Nephron (organoid): ENCODE results near the gene DHRS7B.
A peak's percentile ranks its signal among the peaks of the same experiment; 100 is the strongest.

Experiments used
- H3K27ac Mint-ChIP-seq, 3 experiments: 2 replicates each; pipeline ENCODE4 v1.8.0; 2020; ENCODE audit warnings: mixed read lengths in 3 of 3, mild to moderate bottlenecking in 2 of 3, moderate library complexity in 1 of 3
- H3K27me3 Mint-ChIP-seq: 2 replicates; pipeline ENCODE4 v1.8.0; 2021; ENCODE audit warnings: low read depth, mild to moderate bottlenecking, moderate library complexity, mixed read lengths
- H3K36me3 Mint-ChIP-seq: 2 replicates; pipeline ENCODE4 v1.8.0; 2020; ENCODE audit warnings: low read depth, mixed read lengths
- H3K4me1 Mint-ChIP-seq: 2 replicates; pipeline ENCODE4 v1.8.0; 2020; ENCODE audit warnings: mixed read lengths
- H3K4me3 Mint-ChIP-seq, 3 experiments: 2 replicates each; pipeline ENCODE4 v1.8.0; 2020; ENCODE audit warnings: mild to moderate bottlenecking in 3 of 3, mixed read lengths in 3 of 3, moderate library complexity in 2 of 3
- H3K9me3 Mint-ChIP-seq: 2 replicates; pipeline ENCODE4 v1.8.0; 2020; ENCODE audit warnings: mixed read lengths
- TF ChIP-seq, protein P1 (sequence below), 3 experiments: fragments of 200-600 bp; sonication (generic); IDR thresholded peaks; one replicate each; pipeline ENCODE4 v1.5.0; 2021; ENCODE audit warnings: antibody characterized with exemption in 3 of 3; ENCODE audit not compliant: unreplicated experiment in 3 of 3

DHRS7B gene

DNA sequence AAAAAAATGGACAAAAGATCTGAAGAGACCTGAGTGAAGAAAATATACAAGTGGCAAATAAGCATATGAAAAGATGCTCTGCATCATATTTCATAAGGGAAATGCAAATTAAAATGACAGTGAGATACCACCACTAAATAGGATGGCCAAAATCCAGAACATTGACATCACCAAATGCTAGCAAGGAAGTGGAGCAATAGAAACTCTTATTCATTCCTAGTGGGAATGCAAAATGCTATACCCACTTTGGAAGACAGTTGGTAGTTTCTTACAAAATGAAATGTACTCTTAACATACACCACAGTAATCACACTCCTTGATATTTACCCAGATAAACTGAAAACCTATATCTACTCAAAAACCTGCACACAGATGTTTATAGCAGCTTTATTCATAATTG is 33.6 kb downstream of the DHRS7B start:
- peaks cover 4% of the 10 kb centered on the region for H3K36me3 Mint-ChIP-seq
- H3K27me3 Mint-ChIP-seq = no peaks in the 10 kb centered on the region
- H3K4me3 Mint-ChIP-seq = no peak overlapping the region
- peaks cover 30% of the 10 kb centered on the region for H3K4me1 Mint-ChIP-seq
- H3K9me3 Mint-ChIP-seq = peaks cover 14% of the 10 kb centered on the region
- TF ChIP-seq, protein P1, sequence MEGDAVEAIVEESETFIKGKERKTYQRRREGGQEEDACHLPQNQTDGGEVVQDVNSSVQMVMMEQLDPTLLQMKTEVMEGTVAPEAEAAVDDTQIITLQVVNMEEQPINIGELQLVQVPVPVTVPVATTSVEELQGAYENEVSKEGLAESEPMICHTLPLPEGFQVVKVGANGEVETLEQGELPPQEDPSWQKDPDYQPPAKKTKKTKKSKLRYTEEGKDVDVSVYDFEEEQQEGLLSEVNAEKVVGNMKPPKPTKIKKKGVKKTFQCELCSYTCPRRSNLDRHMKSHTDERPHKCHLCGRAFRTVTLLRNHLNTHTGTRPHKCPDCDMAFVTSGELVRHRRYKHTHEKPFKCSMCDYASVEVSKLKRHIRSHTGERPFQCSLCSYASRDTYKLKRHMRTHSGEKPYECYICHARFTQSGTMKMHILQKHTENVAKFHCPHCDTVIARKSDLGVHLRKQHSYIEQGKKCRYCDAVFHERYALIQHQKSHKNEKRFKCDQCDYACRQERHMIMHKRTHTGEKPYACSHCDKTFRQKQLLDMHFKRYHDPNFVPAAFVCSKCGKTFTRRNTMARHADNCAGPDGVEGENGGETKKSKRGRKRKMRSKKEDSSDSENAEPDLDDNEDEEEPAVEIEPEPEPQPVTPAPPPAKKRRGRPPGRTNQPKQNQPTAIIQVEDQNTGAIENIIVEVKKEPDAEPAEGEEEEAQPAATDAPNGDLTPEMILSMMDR (IDR thresholded peaks at IDR 0.05; ENCODE audit: unreplicated experiment in 3 of 3) = no peak
- peak overlapping the region in 1 of 3 experiments; percentile 96 for H3K27ac Mint-ChIP-seq

DNA sequence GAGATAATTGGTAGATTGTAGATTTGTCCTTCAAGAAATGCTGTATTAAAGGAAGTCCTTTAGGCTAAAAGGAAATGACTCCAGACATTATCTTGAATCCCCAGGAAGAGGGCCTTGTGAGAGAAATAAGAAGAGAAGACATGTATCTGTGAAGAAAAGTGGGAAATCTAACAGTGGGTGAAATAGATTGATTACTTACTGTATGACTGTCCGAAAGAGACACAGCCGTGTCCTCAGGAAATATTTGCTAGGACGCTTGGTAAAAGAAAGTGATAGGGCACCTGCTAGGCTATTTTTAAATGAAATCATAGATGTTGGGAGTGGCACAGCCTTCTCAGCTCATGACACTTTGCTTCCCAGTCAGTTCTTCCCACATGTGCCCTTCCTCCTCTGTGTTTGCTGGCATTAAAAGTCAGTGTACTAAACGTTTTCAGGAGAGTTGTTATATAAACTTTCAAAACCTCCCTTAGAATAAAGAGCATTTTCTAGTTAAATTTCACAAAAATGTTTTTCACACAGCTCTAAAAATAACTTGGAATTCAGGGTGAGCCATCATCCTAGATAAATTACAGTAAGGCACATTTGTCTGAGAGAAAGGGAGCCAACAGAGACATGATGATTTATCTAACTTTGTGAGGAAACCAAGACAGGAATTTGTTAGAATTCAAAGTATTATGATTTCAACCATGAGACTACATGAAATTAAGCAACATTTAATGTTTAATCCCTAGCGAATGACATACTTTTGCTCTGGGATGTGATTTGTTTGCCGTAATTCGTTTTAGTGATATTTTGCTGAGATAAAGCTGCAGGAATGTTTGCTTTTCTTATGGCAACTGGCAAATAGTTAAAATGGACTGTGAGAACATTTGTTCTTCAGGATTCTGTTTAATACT is 35.0 kb downstream of the DHRS7B start:
- TF ChIP-seq, protein P1 (IDR thresholded peaks at IDR 0.05; ENCODE audit: unreplicated experiment in 3 of 3) = no peak
- Mint-ChIP-seq H3K27ac (peak overlapping the region; percentile 86 to 96 (median 90)), H3K4me1 (peaks cover 34% of the 10 kb centered on the region), H3K36me3 (peaks cover 4% of the 10 kb centered on the region), H3K4me3 (peak overlapping the region in 2 of 3 experiments; percentile 2 to 57), H3K27me3 (no peaks in the 10 kb centered on the region), H3K9me3 (peaks cover 9% of the 10 kb centered on the region)

DNA sequence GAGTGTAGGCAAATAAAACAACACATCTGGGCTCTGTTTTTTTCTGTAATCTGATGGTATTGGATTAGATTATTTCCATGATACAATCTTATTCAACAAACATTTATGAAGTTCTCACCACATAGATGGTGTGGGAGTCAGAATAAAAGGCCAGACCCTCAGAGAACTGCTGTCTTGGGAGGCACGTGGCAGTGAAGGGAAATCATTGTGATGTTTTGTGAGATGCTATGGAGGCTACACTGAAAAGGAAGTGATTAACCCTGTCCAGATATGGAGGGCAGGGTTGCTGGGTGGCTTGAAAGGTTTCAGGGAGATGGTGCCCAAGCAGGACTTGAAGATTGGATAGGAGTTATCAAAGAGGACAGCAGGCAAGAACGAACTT is 35.6 kb downstream of the DHRS7B start:
- Mint-ChIP-seq H3K27ac (peak overlapping the region; percentile 55 to 96 (median 86)), H3K27me3 (no peaks in the 10 kb centered on the region), H3K36me3 (peaks cover 4% of the 10 kb centered on the region), H3K9me3 (peaks cover 5% of the 10 kb centered on the region), H3K4me3 (peak overlapping the region in 1 of 3 experiments; percentile 1), H3K4me1 (peaks cover 41% of the 10 kb centered on the region)
- TF ChIP-seq, protein P1 (IDR thresholded peaks at IDR 0.05; ENCODE audit: unreplicated experiment in 3 of 3) = no peak

DNA sequence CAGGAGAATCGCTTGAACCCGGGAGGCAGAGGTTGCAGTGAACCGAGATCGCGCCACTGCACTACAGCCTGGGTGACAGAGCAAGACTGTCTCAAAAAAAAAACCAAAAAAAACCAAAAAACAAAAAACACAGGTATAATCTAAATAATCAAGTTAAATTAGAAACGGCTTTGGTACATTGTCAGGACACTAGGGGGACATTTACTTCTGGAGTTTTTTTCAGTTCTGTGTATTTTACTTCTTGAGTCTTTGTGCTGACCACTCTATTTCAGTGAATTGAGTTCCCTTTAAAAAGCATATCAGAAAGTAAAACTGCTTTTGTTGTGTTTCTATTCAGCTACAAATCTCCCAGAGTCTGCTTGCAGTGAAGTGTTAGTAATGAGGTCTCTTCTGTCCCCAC is 36.3 kb downstream of the DHRS7B start:
- peaks cover 4% of the 10 kb centered on the region for H3K36me3 Mint-ChIP-seq
- TF ChIP-seq, protein P1 (IDR thresholded peaks at IDR 0.05; ENCODE audit: unreplicated experiment in 3 of 3) = no peak
- H3K27me3 Mint-ChIP-seq = no peaks in the 10 kb centered on the region
- H3K9me3 Mint-ChIP-seq = peaks cover 5% of the 10 kb centered on the region
- H3K27ac Mint-ChIP-seq = peak overlapping the region in 1 of 3 experiments; percentile 96
- peaks cover 48% of the 10 kb centered on the region for H3K4me1 Mint-ChIP-seq
- H3K4me3 Mint-ChIP-seq = no peak overlapping the region

DNA sequence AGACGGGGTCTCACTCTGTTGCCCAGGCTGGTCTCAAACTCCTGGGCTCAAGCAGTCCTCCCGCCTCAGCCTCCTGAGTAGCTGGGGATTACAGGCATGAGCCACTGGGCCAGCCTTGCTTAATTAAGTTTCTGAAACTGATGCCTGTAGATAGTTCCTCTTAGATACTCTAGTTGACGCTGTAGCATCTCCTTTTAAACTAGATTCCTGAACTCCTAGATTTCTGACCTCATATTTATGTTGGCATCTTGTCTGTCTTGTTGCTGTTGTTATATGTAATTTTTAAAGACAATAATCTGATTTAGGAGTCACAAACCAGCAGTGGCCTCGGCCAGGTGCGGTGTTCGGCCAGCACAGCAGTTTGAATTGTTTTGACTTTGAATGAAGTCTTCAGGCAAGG is 37.5 kb downstream of the DHRS7B start:
- H3K4me3 Mint-ChIP-seq = no peak overlapping the region
- no peaks in the 10 kb centered on the region for H3K9me3 Mint-ChIP-seq
- no peaks in the 10 kb centered on the region for H3K36me3 Mint-ChIP-seq
- TF ChIP-seq, protein P1 (IDR thresholded peaks at IDR 0.05; ENCODE audit: unreplicated experiment in 3 of 3) = no peak
- H3K27ac Mint-ChIP-seq = peak overlapping the region in 1 of 3 experiments; percentile 45
- H3K4me1 Mint-ChIP-seq = peaks cover 55% of the 10 kb centered on the region
- no peaks in the 10 kb centered on the region for H3K27me3 Mint-ChIP-seq
